HEK293 (cell line): Measurements from ENCODE around the gene KDSR.

Source experiments
- CTCF ChIA-PET: fragments of 350-600 bp; formaldehyde crosslinking; extraction: SDS; loops from one replicate; lab custom pipeline; 2021; ENCODE audit warnings: antibody characterized with exemption; lab: Yijun Ruan, JAX
- POLR2A ChIA-PET: fragments of 300-600 bp; formaldehyde crosslinking; extraction: SDS; loops from one replicate; lab custom pipeline; 2020; ENCODE audit warnings: antibody characterized with exemption, inconsistent platforms; lab: Yijun Ruan, JAX
- H3K27ac ChIP-seq: fragments of 200-500 bp; sonication (Bioruptor generic); 2 replicates; pipeline ENCODE4 v1.5.1; 2014; ENCODE audit warnings: low read depth, low read length, control low read depth, inconsistent platforms; ENCODE audit errors: extremely low read depth
- H3K36me3 ChIP-seq, 2 experiments: fragments of 200-500 bp in 1 of 2; sonication (Bioruptor generic) in 1 of 2; 1 replicate in 1 of 2; 2 replicates in 1 of 2; pipeline ENCODE4 v1.5.1; 2014 to 2017; ENCODE audit warnings: inconsistent platforms in 2 of 2, low read length in 2 of 2; ENCODE audit not compliant: control insufficient read depth in 2 of 2, insufficient read depth in 1 of 2
- H3K4me1 ChIP-seq: fragments of 200-500 bp; sonication (Bioruptor generic); 2 replicates; pipeline ENCODE4 v1.5.1; 2014; ENCODE audit warnings: mild to moderate bottlenecking, low read length, inconsistent platforms; ENCODE audit not compliant: control insufficient read depth, insufficient read depth
- H3K4me3 ChIP-seq: 2 replicates; pipeline ENCODE4 v1.5.1; 2011; ENCODE audit warnings: low read depth, mild to moderate bottlenecking, control low read depth, low read length, moderate library complexity
- H3K9me3 ChIP-seq: fragments of 200-500 bp; sonication (Bioruptor generic); 2 replicates; pipeline ENCODE4 v1.5.1; 2014; ENCODE audit warnings: low read depth, low read length, inconsistent platforms; ENCODE audit not compliant: control insufficient read depth, insufficient read depth
- BCL11A ChIP-seq: fragments of 450-650 bp; formaldehyde crosslinking; IDR thresholded peaks from 2 replicates; pipeline ENCODE4 v1.5.1; 2016; ENCODE audit warnings: low read depth, missing biosample characterization, missing genetic modification characterization
- BCL6B ChIP-seq: fragments of 450-650 bp; formaldehyde crosslinking; IDR thresholded peaks from 2 replicates; pipeline ENCODE4 v1.5.1; 2017; ENCODE audit warnings: missing biosample characterization, missing genetic modification characterization
- GLI4 ChIP-seq: fragments of 450-650 bp; formaldehyde crosslinking; IDR thresholded peaks from 2 replicates; pipeline ENCODE4 v1.5.1; 2016; ENCODE audit warnings: missing biosample characterization, missing genetic modification characterization
- GLIS2 ChIP-seq: fragments of 450-650 bp; formaldehyde crosslinking; IDR thresholded peaks from 2 replicates; pipeline ENCODE4 v1.5.1; 2016; ENCODE audit warnings: missing biosample characterization, missing genetic modification characterization
- IKZF3 ChIP-seq: fragments of 450-650 bp; IDR thresholded peaks from 2 replicates; pipeline ENCODE4 v1.5.0; 2018; ENCODE audit warnings: missing biosample characterization, mild to moderate bottlenecking, missing genetic modification characterization, moderate library complexity
- KLF7 ChIP-seq: fragments of 450-650 bp; formaldehyde crosslinking; IDR thresholded peaks from 2 replicates; pipeline ENCODE4 v1.5.1; 2016; ENCODE audit warnings: missing biosample characterization, missing genetic modification characterization, borderline replicate concordance
- PRDM2 ChIP-seq: fragments of 450-650 bp; formaldehyde crosslinking; IDR thresholded peaks from 2 replicates; pipeline ENCODE4 v1.5.1; 2016; ENCODE audit warnings: missing biosample characterization, missing genetic modification characterization, borderline replicate concordance
- SETDB1 ChIP-seq: IDR thresholded peaks from one replicate; pipeline ENCODE4 v1.6.1; 2017; ENCODE audit warnings: mild to moderate bottlenecking, low read length, moderate library complexity, mixed read lengths; ENCODE audit not compliant: insufficient read length
- TRIM28 ChIP-seq: IDR thresholded peaks from 2 replicates; pipeline ENCODE4 v1.6.1; 2011; ENCODE audit warnings: low read length, control low read depth, borderline replicate concordance
- YY1 ChIP-seq: fragments of 450-650 bp; formaldehyde crosslinking; IDR thresholded peaks from 2 replicates; pipeline ENCODE4 v1.5.1; 2018; ENCODE audit warnings: missing biosample characterization, missing genetic modification characterization
- ZBTB17 ChIP-seq: fragments of 450-650 bp; formaldehyde crosslinking; IDR thresholded peaks from 2 replicates; pipeline ENCODE4 v1.5.1; 2016; ENCODE audit warnings: missing biosample characterization, missing genetic modification characterization
- ZFP37 ChIP-seq: fragments of 450-650 bp; formaldehyde crosslinking; IDR thresholded peaks from 2 replicates; pipeline ENCODE4 v1.5.1; 2016; ENCODE audit warnings: missing biosample characterization, missing genetic modification characterization
- ZNF133 ChIP-seq: fragments of 450-650 bp; formaldehyde crosslinking; IDR thresholded peaks from 2 replicates; pipeline ENCODE4 v1.5.1; 2016; ENCODE audit warnings: missing biosample characterization, missing genetic modification characterization
- ZNF23 ChIP-seq: fragments of 450-650 bp; formaldehyde crosslinking; IDR thresholded peaks from 2 replicates; pipeline ENCODE4 v1.5.1; 2016; ENCODE audit warnings: missing biosample characterization, missing genetic modification characterization, borderline replicate concordance
- ZNF335 ChIP-seq: fragments of 450-650 bp; formaldehyde crosslinking; conservative IDR thresholded peaks from 2 replicates; pipeline ENCODE4 v1.5.1; 2016; ENCODE audit warnings: missing biosample characterization, missing genetic modification characterization
- ZNF341 ChIP-seq: fragments of 450-650 bp; formaldehyde crosslinking; IDR thresholded peaks from 2 replicates; pipeline ENCODE4; 2016; ENCODE audit warnings: low read depth, missing biosample characterization, missing genetic modification characterization
- ZNF362 ChIP-seq: fragments of 450-650 bp; formaldehyde crosslinking; IDR thresholded peaks from 2 replicates; pipeline ENCODE4 v1.5.1; 2016; ENCODE audit warnings: missing biosample characterization, missing genetic modification characterization
- ZNF398 ChIP-seq: fragments of 450-650 bp; formaldehyde crosslinking; IDR thresholded peaks from 2 replicates; pipeline ENCODE4 v1.5.1; 2017; ENCODE audit warnings: missing biosample characterization, missing genetic modification characterization
- ZNF433 ChIP-seq: fragments of 450-650 bp; formaldehyde crosslinking; IDR thresholded peaks from 2 replicates; pipeline ENCODE4 v1.5.1; 2016; ENCODE audit warnings: missing biosample characterization, missing genetic modification characterization, low read depth
- ZNF449 ChIP-seq: fragments of 450-650 bp; formaldehyde crosslinking; IDR thresholded peaks from 2 replicates; pipeline ENCODE4 v1.5.1; 2017; ENCODE audit warnings: missing biosample characterization, mild to moderate bottlenecking, missing genetic modification characterization, moderate library complexity
- ZNF473 ChIP-seq: fragments of 450-650 bp; formaldehyde crosslinking; IDR thresholded peaks from 2 replicates; pipeline ENCODE4 v1.5.1; 2017; ENCODE audit warnings: missing biosample characterization, missing genetic modification characterization
- ZNF529 ChIP-seq: fragments of 450-650 bp; formaldehyde crosslinking; IDR thresholded peaks from 2 replicates; pipeline ENCODE4 v1.5.1; 2017; ENCODE audit warnings: missing genetic modification characterization, missing biosample characterization; ENCODE audit not compliant: insufficient replicate concordance
- ZNF571 ChIP-seq: fragments of 450-650 bp; formaldehyde crosslinking; IDR thresholded peaks from 2 replicates; pipeline ENCODE4 v1.5.0; 2017; ENCODE audit warnings: missing biosample characterization, missing genetic modification characterization

Gene KDSR

GRCh38 chr18:63320123-63320974 lies 46.7 kb downstream of the KDSR start (continued):
- TF ChIP-seq PRDM2 (tag by site-specific recombination), result no peak
- no peak for TF ChIP-seq ZNF529
- no peak for TF ChIP-seq ZNF473
- TF ChIP-seq ZNF23 (tag by site-specific recombination), result no peak
- no peak for TF ChIP-seq BCL11A (tag by site-specific recombination)

GRCh38 chr18:63319383-63320122 lies 47.5 kb downstream of the KDSR start, which contains the start of gene BCL2:
TSS of gene BCL2 (minus strand) at chr18:63319769.
- ChIA-PET CTCF (interaction anchor here (0.7 to 3.2 kb wide), 9 partner anchors 12 to 303 kb away, joined by 3 to 23 read pairs (median 4); no protein-coding TSS in a partner anchor), POLR2A (no interaction called here)
- Histone ChIP-seq H3K27ac (peak within 1 kb of the TSS; percentile 88), H3K9me3 (no peaks in the 10 kb centered on the region), H3K36me3 (no peaks in the 10 kb centered on the region), H3K4me3 (peak within 1 kb of the TSS; percentile 54), H3K4me1 (peaks cover 23% of the 10 kb centered on the region; the same call in 1 of the 2 replicates)
- TF ChIP-seq ZNF398 (tag by site-specific recombination) (peak; percentile 85), ZNF433 (tag by site-specific recombination) (no peak), ZBTB17 (tag by site-specific recombination) (0 out of 2 replicates have a peak, but pooled peaks have one; percentile 67), ZNF571 (tag by site-specific recombination) (no peak), GLIS2 (peak; percentile 60; the same call in 1 of the 2 replicates), ZFP37 (tag by site-specific recombination) (no peak), ZNF341 (tag by site-specific recombination) (no peak), ZNF473 (no peak), ZNF133 (tag by site-specific recombination) (no peak), KLF7 (tag by site-specific recombination) (no peak), GLI4 (tag by site-specific recombination) (no peak), SETDB1 (no peak), ZNF362 (tag by site-specific recombination) (no peak), ZNF449 (tag by site-specific recombination) (peak; percentile 13; the same call in 1 of the 2 replicates), IKZF3 (tag by site-specific recombination) (peak; percentile 9; the same call in 1 of the 2 replicates), YY1 (no peak), ZNF335 (tag by site-specific recombination) (peak; percentile 74), BCL6B (tag by site-specific recombination) (no peak), TRIM28 (no peak)
